Measurements from ENCODE around the gene SFXN5.

GRCh38 chr2:73034661-73035375 is 36.7 kb downstream of the SFXN5 start:
- TF ChIP-seq, protein P1, sequence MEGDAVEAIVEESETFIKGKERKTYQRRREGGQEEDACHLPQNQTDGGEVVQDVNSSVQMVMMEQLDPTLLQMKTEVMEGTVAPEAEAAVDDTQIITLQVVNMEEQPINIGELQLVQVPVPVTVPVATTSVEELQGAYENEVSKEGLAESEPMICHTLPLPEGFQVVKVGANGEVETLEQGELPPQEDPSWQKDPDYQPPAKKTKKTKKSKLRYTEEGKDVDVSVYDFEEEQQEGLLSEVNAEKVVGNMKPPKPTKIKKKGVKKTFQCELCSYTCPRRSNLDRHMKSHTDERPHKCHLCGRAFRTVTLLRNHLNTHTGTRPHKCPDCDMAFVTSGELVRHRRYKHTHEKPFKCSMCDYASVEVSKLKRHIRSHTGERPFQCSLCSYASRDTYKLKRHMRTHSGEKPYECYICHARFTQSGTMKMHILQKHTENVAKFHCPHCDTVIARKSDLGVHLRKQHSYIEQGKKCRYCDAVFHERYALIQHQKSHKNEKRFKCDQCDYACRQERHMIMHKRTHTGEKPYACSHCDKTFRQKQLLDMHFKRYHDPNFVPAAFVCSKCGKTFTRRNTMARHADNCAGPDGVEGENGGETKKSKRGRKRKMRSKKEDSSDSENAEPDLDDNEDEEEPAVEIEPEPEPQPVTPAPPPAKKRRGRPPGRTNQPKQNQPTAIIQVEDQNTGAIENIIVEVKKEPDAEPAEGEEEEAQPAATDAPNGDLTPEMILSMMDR (IDR thresholded peaks at IDR 0.05): no peak
- no peak for TF ChIP-seq POLR2A (IDR thresholded peaks at IDR 0.05)

Measured in heart left ventricle (tissue), 13 donors.